CD4-positive, alpha-beta T cell treated with Interleukin-12 subunit alpha and Interleukin-12 subunit beta, for 1 hour (primary cell): ENCODE results near the gene PCARE.
"Not testable (repeated sequence)": the region's sequence is repeated elsewhere in the genome, so short reads cannot be mapped to it uniquely, and the experiment has no call there.

Source experiments
- DNase-seq: peaks from one replicate; pipeline ENCODE4 v3.0.0-alpha.2; 2020

Gene PCARE

DNA sequence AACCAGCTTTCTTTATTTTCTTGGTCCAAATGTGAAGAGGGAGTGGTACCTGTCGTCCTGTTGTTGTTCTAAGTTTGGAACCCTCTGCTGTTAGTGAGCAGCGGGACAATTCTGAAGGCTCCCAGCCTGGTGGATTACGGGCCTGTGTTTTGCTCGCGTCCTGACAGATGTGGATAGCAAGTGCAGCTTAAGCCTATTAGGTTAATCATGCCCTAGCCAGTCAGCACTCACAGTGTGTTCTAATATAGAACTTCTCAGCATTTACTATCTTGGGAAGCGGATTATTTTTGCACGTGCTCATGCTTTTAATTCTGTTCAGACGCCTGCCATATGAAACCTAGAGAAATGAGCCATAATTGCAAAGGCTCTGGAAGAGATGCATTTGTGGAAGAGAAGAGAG is at the start of gene PCARE:
TSS of gene PCARE (minus strand) at position 113 of the 400 bp plus-strand sequence. CDS start 262 bp downstream, outside the sequence.
- no peak for DNase-seq

DNA sequence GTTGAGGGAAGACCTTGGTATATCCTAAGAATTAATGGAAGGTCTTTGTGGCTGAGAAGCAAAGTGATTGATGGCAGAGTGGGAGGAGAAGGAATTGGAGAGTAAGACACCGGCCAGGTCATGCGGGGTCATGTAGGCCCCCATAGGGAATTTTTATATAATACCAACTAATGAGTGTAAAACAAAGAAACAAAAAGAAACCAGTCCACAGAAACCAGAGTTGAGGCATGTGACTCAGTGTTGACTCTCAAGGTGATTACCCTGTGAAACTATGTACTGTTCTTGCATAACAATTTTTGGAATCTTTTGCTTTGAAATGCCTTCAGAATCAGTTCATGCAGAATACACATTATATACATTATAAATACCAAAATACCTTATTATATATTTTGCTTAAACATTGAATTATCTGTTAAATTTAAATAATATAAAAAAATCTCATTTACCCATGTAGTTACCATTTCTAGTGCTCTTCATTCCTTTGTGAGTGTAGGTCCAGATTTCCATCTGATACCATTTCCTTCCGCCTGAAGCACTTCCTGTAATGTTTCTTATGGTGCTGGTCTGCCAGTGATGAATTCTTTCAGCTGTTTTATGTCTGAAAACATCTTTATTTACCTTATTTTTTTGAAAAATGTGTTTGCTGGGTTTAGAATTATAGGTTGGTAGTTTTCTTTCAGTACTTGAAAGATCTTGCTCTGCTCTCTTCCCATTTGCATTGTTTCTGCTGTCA is 49.5 kb upstream of the PCARE start:
- no peak for DNase-seq

- no peak for DNase-seq
These were observed 46.5 kb upstream of the PCARE start for GRCh38 chr2:29120846-29121245.

GRCh38 chr2:29119211-29119610 is 44.9 kb upstream of the PCARE start:
- peak; percentile 14 for DNase-seq

GRCh38 chr2:29117636-29118303 is 43.4 kb upstream of the PCARE start:
- no peak for DNase-seq

- DNase-seq: peak; percentile 78
These were observed 41.8 kb upstream of the PCARE start for GRCh38 chr2:29115797-29116781.

- peak; percentile 81 for DNase-seq
These were observed 40.8 kb upstream of the PCARE start, which contains the start of gene CLIP4 for GRCh38 chr2:29114946-29115609. Gene CLIP4, plus strand, starts transcription at chr2:29115415. Its CDS starts 5,974 bp downstream, at chr2:29121389.

- DNase-seq: no peak
These were observed 40.2 kb upstream of the PCARE start for GRCh38 chr2:29114586-29114945.

- peak; percentile 7 for DNase-seq
These were observed 39.6 kb upstream of the PCARE start for GRCh38 chr2:29113891-29114321.

DNA sequence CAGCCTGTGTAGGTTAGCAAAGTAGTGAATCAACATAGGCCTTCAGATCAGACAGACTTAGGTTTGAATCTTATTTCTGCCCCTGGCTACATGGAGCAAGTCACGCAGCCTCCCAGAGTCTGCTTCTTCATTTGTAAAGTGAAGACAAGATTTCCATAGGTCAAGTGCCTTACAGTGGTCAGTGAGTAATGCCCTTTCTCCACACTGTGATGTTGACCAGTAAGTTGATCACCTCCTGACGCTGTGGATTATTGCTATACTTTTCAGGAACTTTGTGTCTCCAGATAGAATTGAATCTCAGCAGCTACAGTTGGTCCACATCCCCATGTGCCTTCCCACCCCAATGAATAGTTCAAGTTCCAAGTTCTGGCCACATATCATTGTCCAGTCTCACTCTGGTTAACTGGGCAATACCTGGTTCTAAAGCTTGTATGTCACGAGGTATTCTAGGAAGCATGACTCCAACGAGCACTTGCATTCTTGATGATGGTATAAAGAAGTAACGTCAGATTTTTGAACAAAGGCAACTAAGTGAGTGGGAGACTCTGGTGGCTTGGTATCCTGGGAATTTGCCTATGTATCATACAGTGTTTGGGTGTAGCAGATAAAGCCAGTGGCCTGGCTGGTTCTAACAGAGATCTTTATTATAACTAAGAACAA is 38.8 kb upstream of the PCARE start:
- DNase-seq: no peak

DNA sequence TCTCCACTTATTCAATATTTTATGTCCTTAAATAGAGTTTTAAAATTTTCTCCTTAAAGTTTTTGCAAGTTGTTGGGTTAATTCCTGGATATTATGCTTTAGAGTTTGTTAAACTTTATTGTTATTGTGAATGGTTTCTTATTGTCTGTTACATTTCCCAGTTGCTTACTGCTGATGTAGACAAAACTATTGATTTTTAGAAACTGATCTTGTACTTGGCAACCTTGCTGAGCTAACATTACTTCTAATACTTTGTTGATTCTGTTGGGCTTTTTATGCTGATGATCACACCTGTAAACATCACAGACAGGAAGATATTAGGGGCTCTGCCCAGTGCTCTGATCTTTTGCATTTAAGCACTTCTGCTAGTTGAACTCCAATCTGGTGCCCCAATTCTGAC is 38.1 kb upstream of the PCARE start:
- no peak for DNase-seq

GRCh38 chr2:29110916-29111535 is 36.7 kb upstream of the PCARE start:
- no peak for DNase-seq

DNA sequence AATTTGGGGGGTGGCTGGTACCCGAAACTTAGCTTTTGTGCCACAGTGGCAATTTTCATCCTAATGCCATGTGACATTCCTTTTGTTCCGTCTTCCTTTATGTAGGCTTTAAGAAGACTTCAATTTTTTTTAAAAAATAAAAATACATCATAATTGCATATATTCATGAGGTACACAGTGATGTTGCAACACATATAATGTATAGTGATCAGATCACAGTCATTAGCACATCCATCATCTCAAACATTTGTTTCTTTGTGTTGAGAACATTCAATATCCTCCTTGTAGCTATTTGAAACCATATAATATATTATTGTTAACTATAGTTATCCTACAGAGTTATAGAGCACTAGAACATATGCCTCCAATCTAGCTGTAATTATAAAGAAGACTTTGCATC is 34.9 kb upstream of the PCARE start:
- DNase-seq: no peak

GRCh38 chr2:29108225-29108624 is 33.9 kb upstream of the PCARE start:
- no peak for DNase-seq

DNA sequence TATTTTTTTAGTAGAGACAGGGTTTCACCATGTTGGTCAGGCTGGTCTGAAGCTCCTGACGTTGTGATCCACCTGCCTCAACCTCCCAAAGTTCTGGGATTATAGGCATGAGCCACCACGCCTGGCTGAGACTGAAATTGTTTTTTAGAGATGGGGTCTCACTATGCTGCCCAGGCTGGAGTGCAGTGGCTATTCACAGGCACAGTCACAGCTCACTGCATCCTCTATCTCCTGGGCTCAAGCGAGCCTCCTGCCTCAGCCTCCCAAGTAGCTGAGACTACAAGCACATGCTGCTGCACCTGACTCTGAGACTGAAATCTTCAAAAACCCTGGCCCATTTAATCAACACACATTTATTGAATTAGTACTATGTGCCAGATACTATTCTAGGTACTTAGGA is 33.2 kb upstream of the PCARE start:
- not testable (repeated sequence) for DNase-seq

DNA sequence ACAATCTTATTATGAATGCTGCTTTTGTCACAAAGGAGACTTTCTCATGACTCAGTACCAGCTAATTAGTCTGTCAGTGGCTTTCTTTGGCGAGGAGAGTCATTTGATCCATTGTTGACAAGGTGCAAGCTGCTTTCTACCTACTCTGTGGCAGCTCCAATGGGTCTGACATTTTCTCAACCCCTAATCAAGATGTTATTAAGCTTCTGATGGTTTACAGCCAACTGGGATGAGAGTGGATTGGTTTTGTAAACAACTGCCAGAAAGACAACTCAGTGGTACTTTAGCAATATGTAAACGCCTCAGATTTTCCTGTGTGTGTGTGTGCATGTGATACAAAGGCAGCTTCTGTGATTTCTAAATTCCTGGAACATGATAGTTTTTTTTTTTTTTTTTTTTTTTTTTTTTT is 32.7 kb upstream of the PCARE start:
- DNase-seq: no peak

DNA sequence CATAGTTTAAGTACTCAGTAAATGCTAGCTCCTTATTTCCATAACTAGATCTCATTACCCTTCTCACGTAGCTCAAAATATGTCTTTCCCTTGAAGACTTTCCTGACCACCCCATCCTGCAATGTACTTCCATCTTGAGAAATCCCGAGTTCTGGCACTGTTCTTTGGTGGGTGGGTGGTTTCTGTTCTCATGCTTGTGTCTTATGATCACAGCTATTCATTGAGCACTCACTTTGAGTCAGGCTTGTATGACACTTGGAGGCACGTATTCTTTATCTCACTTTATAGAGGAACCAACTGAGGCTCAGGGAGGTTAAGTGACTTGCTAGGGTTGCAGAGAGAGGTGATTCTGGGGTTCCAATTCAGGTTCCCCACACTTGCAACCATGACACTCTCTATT is 31.9 kb upstream of the PCARE start:
- DNase-seq: no peak

- no peak for DNase-seq
These were observed 31.1 kb upstream of the PCARE start for GRCh38 chr2:29105375-29105774.

DNA sequence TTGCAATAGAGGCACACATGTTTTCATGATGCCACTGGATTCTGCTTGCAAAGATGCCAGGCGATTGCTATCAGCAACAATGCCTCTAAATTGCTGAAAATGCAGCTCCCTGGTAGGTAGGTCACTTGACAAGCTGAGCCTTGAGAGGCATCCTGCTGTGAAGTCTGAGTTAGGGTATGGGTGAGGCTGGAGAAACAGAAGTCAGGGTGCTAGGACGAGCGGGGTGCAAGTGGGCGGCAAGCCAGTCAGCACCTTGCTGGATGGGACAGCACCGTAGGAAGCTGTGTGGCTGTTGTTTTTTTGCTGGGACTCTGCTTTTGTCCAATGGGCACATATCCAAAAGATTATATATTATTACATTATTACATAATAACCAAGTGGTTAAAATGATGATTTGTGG is 30.4 kb upstream of the PCARE start:
- no peak for DNase-seq

DNA sequence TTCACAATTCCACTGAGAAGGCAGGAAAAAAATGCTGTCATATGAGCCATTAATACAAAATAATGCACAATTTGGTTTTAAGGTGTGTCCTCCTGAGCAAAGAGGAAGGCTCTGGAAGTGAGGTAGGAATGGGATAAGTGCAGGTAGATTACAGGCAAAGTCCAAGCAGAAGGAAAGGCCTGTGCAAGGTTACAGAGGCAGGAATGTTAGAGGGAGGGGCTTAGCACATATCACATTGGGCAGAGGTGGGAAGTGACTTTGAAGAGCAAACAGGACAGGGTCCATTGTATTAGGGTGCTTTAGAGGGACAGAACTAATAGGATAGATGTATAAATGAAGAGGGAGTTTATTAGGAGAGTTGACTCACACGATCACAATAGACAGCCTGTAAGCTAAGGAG is 26.2 kb upstream of the PCARE start:
- no peak for DNase-seq

DNA sequence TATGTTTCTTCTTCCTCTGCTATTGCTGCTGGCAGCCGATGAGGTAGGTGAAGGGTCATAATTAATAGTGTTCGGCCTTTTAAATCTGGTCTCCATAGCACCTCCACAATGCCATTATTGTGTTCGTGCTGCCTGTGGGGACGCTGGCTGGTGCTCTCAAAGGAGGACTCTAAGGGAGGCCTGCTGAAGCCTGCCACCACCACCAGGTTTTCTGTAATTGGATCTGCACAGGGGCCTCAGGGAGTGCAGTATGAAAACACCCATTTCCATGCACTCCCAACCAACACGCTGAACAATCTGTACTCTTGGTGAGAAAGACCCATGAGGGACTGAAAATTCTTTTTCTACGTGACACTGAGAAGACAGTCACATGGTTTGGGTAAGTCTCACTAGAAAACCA is 23.2 kb upstream of the PCARE start:
- no peak for DNase-seq

DNA sequence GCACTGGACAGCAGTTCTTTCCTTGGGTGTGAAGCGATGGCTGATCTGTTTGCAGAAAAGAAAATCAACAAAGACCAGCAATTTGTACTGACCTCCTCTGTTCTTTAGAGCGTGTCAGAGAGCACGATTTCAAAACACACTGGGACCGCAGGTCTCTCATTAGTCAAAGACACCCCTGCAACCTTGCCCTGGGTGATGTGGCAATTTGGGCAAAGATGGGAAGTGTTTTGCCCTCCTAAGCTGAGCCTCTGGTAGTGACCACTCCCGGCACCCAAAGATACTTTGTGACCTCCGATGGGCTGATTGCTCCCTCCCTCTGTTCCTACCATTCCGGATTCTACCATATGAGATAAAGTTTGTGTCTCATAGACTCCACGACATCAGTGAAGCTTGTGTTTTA is 22.6 kb upstream of the PCARE start:
- DNase-seq: no peak
